Neuronal stem cell (in vitro differentiated cells): ENCODE data around the gene CHST10. TPM values are rescaled to one million over a fixed set of nuclear protein-coding genes. Genes with fewer than 3 reads are reported as not detected.
"Not testable (repeated sequence)": the region's sequence is repeated elsewhere in the genome, so short reads cannot be mapped to it uniquely, and the experiment has no call there.

ENCODE experiments used
- DNase-seq: peaks from one replicate; pipeline ENCODE4 v3.0.0-alpha.2; 2013; ENCODE audit warnings: low spot score
- H2AFZ ChIP-seq: one replicate; pipeline ENCODE4 v1.6.1; 2013; ENCODE audit warnings: mild to moderate bottlenecking, low read length, inconsistent platforms
- H2AK5ac ChIP-seq: 2 replicates; pipeline ENCODE4 v1.6.1; 2013; ENCODE audit warnings: low read depth, mild to moderate bottlenecking, inconsistent platforms, low read length, moderate library complexity, mixed read lengths
- H2BK120ac ChIP-seq: 2 replicates; pipeline ENCODE4 v1.6.1; 2013; ENCODE audit warnings: low read depth, mild to moderate bottlenecking, inconsistent platforms, low read length, moderate library complexity, mixed read lengths
- H2BK12ac ChIP-seq: one replicate; pipeline ENCODE4 v1.6.1; 2013; ENCODE audit warnings: low read length, inconsistent platforms
- H2BK15ac ChIP-seq: 2 replicates; pipeline ENCODE4 v1.6.1; 2013; ENCODE audit warnings: mild to moderate bottlenecking, low read length, inconsistent platforms, mixed read lengths
- H2BK5ac ChIP-seq: one replicate; pipeline ENCODE4 v1.6.1; 2013; ENCODE audit warnings: inconsistent platforms, mild to moderate bottlenecking, low read length, moderate library complexity
- H3K14ac ChIP-seq: one replicate; pipeline ENCODE4 v1.6.1; 2013; ENCODE audit warnings: low read length, inconsistent platforms
- H3K18ac ChIP-seq: 2 replicates; pipeline ENCODE4 v1.6.1; 2013; ENCODE audit warnings: low read length, inconsistent platforms
- H3K23ac ChIP-seq: 2 replicates; pipeline ENCODE4 v1.6.1; 2013; ENCODE audit warnings: low read depth, mild to moderate bottlenecking, mixed read lengths, low read length, inconsistent platforms; ENCODE audit not compliant: poor library complexity
- H3K27ac ChIP-seq: replicated peaks from 3 replicates; pipeline ENCODE4 v1.5.1; 2013; ENCODE audit warnings: low read length, inconsistent platforms
- H3K27me3 ChIP-seq, 3 experiments: 2 replicates each; pipeline ENCODE4 v1.6.1; 2013; ENCODE audit warnings: low read length in 3 of 3, mild to moderate bottlenecking in 2 of 3, inconsistent platforms in 1 of 3, low read depth in 1 of 3, mixed read lengths in 1 of 3, moderate library complexity in 1 of 3; ENCODE audit not compliant: control insufficient read depth in 3 of 3, insufficient read depth in 3 of 3
- H3K36me3 ChIP-seq, 2 donors: replicated peaks in 1 of 2; 2 replicates each; pipeline ENCODE4 v1.6.1; 2013; ENCODE audit warnings: low read length in 2 of 2; ENCODE audit not compliant: control insufficient read depth in 2 of 2, insufficient read depth in 2 of 2
- H3K4ac ChIP-seq: 2 replicates; pipeline ENCODE4 v1.6.1; 2013; ENCODE audit warnings: inconsistent platforms, mild to moderate bottlenecking, low read length, moderate library complexity
- H3K4me1 ChIP-seq, 2 donors: 1 replicate in 1 of 2; 2 replicates in 1 of 2; pipeline ENCODE4 v1.6.1; 2013; ENCODE audit warnings: low read length in 2 of 2, low read depth in 1 of 2; ENCODE audit not compliant: control insufficient read depth in 2 of 2, insufficient read depth in 1 of 2
- H3K4me2 ChIP-seq: one replicate; pipeline ENCODE4 v1.6.1; 2013; ENCODE audit warnings: mild to moderate bottlenecking, low read length, inconsistent platforms; ENCODE audit not compliant: insufficient read depth, poor library complexity, severe bottlenecking
- H3K4me3 ChIP-seq, 2 donors: 2 replicates each; pipeline ENCODE4 v1.5.1; 2013; ENCODE audit warnings: low read length in 2 of 2, mild to moderate bottlenecking in 2 of 2, inconsistent platforms in 1 of 2, moderate library complexity in 1 of 2
- H3K79me1 ChIP-seq: one replicate; pipeline ENCODE4 v1.6.1; 2013; ENCODE audit warnings: low read depth, mild to moderate bottlenecking, inconsistent platforms, low read length, moderate library complexity
- H3K9ac ChIP-seq: one replicate; pipeline ENCODE4 v1.6.1; 2013; ENCODE audit warnings: mild to moderate bottlenecking, low read depth, low read length, inconsistent platforms; ENCODE audit not compliant: poor library complexity
- H3K9me3 ChIP-seq, 2 donors: replicated peaks in 1 of 2; 2 replicates each; pipeline versions ENCODE3 to v1.6.1; 2013; ENCODE audit warnings: low read length in 2 of 2, mild to moderate bottlenecking in 2 of 2, inconsistent platforms in 1 of 2, low read depth in 1 of 2, mixed read lengths in 1 of 2, moderate library complexity in 1 of 2; ENCODE audit not compliant: control insufficient read depth in 2 of 2, insufficient read depth in 1 of 2
- H4K8ac ChIP-seq: one replicate; pipeline ENCODE4 v1.6.1; 2013; ENCODE audit warnings: low read depth, mild to moderate bottlenecking, inconsistent platforms, low read length, moderate library complexity
- H4K91ac ChIP-seq: one replicate; pipeline ENCODE4 v1.6.1; 2013; ENCODE audit warnings: low read length, low read depth, mild to moderate bottlenecking, inconsistent platforms; ENCODE audit not compliant: poor library complexity
- WGBS, 2 donors: extraction: QIAGEN DNeasy Blood & Tissue Kit; methylation state at CpG; one replicate each; pipeline ENCODE4 v1.1.7; 2013; ENCODE audit warnings: missing lambda C conversion rate in 2 of 2, mixed read lengths in 1 of 2; ENCODE audit not compliant: insufficient read length in 2 of 2, insufficient replicate concordance in 1 of 2; ENCODE audit errors: extremely low coverage in 2 of 2; 5-methylcytosine and 5-hydroxymethylcytosine counted together
- small RNA-seq: library from polyadenylated mRNA; stranded (forward); fragments of <200 nt; extraction: miRNeasy Mini kit (QIAGEN cat#:217004); gene quantifications from one replicate; pipeline ENCODE3, GENCODE V24; 2013; ENCODE audit not compliant: insufficient read depth

The CHST10 gene

GRCh38 chr2:100344433-100344832 lies 73.0 kb downstream of the CHST10 start:
- H3K27me3 ChIP-seq: peaks cover 0 to 14% (median 0%) of the 10 kb centered on the region in 3 experiments
- H3K9ac ChIP-seq: no peak overlapping the region
- H3K9me3 ChIP-seq: no peaks in the 10 kb centered on the region
- no peak overlapping the region for H2AK5ac ChIP-seq
- no peak overlapping the region for H3K4me2 ChIP-seq
- H3K14ac ChIP-seq: no peak overlapping the region
- H3K36me3 ChIP-seq: no peaks in the 10 kb centered on the region
- no peak overlapping the region for H3K27ac ChIP-seq
- no peak overlapping the region for H2BK15ac ChIP-seq
- no peaks in the 10 kb centered on the region for H3K79me1 ChIP-seq
- no peak overlapping the region for H2BK120ac ChIP-seq
- H3K23ac ChIP-seq: no peak overlapping the region
- H2BK12ac ChIP-seq: no peak overlapping the region
- H4K8ac ChIP-seq: no peak overlapping the region
- no peak for DNase-seq
- H2BK5ac ChIP-seq: no peak overlapping the region
- no peak overlapping the region for H4K91ac ChIP-seq
- H3K4me3 ChIP-seq: no peak overlapping the region
- no peak overlapping the region for H3K4ac ChIP-seq
- no CpG with 5 or more reads among the region's 4 CpGs for WGBS, 2 donors
- no peak overlapping the region for H2AFZ ChIP-seq
- H3K18ac ChIP-seq: no peak overlapping the region
- H3K4me1 ChIP-seq: no peaks in the 10 kb centered on the region

- H3K4me3 ChIP-seq, H3K27ac ChIP-seq, H3K4me1 ChIP-seq, H4K8ac ChIP-seq, H3K79me1 ChIP-seq, H3K36me3 ChIP-seq, H4K91ac ChIP-seq, H2BK5ac ChIP-seq, H2BK12ac ChIP-seq, H3K9ac ChIP-seq, H2BK15ac ChIP-seq, H3K14ac ChIP-seq, H3K18ac ChIP-seq, H3K4ac ChIP-seq, DNase-seq, H3K23ac ChIP-seq, H2AK5ac ChIP-seq, H2BK120ac ChIP-seq, H3K4me2 ChIP-seq, H2AFZ ChIP-seq, H3K9me3 ChIP-seq: not testable (repeated sequence)
- WGBS, 2 donors: no CpG with 5 or more reads among the region's 2 CpGs
- peaks cover 0 to 20% (median 0%) of the 10 kb centered on the region in 3 experiments for H3K27me3 ChIP-seq
Measured at GRCh38 chr2:100342466-100342865, 75.0 kb downstream of the CHST10 start.

Small RNA genes within 50 kb of the gene (small RNA-seq; reads per million reads assigned to genes)
- gene AC012493.2 (not detected), gene AC012493.3 (not detected)
